B cell (primary cell): ENCODE measurements around the gene ZNF805. TPM values are rescaled to one million over a fixed set of nuclear protein-coding genes. Genes with fewer than 3 reads are reported as not detected.
A peak's percentile ranks its signal among the peaks of the same experiment; 100 is the strongest.

Experiments used
- ATAC-seq: fragments of 200-7000 bp; cut with Tn5 transposase; one replicate; pipeline ENCODE4 v1.10.0; 2021; ENCODE audit warnings: low read depth, mild to moderate bottlenecking, moderate number of reproducible peaks, moderate library complexity
- CTCF ChIA-PET: fragments of 350-600 bp; sonication (Branson Sonifier 250); formaldehyde crosslinking; loops from one replicate; lab custom pipeline; 2021; ENCODE audit warnings: antibody characterized with exemption, inconsistent platforms; lab: Charles Lee
- POLR2A ChIA-PET: fragments of 350-600 bp; sonication (Branson Sonifier 250); formaldehyde crosslinking; loops from one replicate; lab custom pipeline; 2021; ENCODE audit warnings: antibody characterized with exemption; lab: Charles Lee
- DNase-seq: peaks from one replicate; pipeline ENCODE4 v3.0.0; 2013
- H2AFZ ChIP-seq: 2 replicates; pipeline ENCODE4 v1.6.1; 2012; ENCODE audit warnings: mild to moderate bottlenecking, low read depth, low read length; ENCODE audit not compliant: insufficient read depth, poor library complexity, severe bottlenecking
- H3K27ac ChIP-seq, 2 donors: 1 replicate in 1 of 2; 2 replicates in 1 of 2; pipeline ENCODE4 v1.5.1; 2012 to 2013; ENCODE audit warnings: low read length in 2 of 2, mild to moderate bottlenecking in 2 of 2, moderate library complexity in 1 of 2
- H3K27me3 ChIP-seq, 4 experiments: fragments of 200-600 bp in 1 of 4; sonication (generic) in 1 of 4; replicated peaks in 1 of 4; 1 replicate in 2 of 4; 2 replicates in 2 of 4; pipeline versions ENCODE4 v1.6.1 to v1.7.0; 2013 to 2016; ENCODE audit warnings: low read length in 3 of 4, mild to moderate bottlenecking in 2 of 4, mixed read lengths in 1 of 4, moderate library complexity in 1 of 4; ENCODE audit not compliant: insufficient read depth in 4 of 4, control insufficient read depth in 3 of 4; ENCODE audit errors: control extremely low read depth in 1 of 4
- H3K36me3 ChIP-seq, 2 experiments: replicated peaks in 1 of 2; 1 replicate in 1 of 2; 2 replicates in 1 of 2; pipeline versions ENCODE4 v1.6.1 to v1.7.1; 2013; ENCODE audit warnings: low read length in 1 of 2; ENCODE audit not compliant: insufficient read depth in 2 of 2, control insufficient read depth in 1 of 2; ENCODE audit errors: control extremely low read depth in 1 of 2, extremely low read depth in 1 of 2
- H3K4me1 ChIP-seq, 2 donors: fragments of 200-600 bp in 1 of 2; sonication (generic) in 1 of 2; 1 replicate in 1 of 2; 2 replicates in 1 of 2; pipeline versions ENCODE4 v1.5.1 to v1.6.1; 2013 to 2017; ENCODE audit warnings: low read length in 2 of 2; ENCODE audit not compliant: control insufficient read depth in 2 of 2, insufficient read depth in 2 of 2
- H3K4me2 ChIP-seq: replicated peaks from 2 replicates; pipeline ENCODE3; 2012; ENCODE audit warnings: mild to moderate bottlenecking, low read depth, low read length; ENCODE audit not compliant: poor library complexity, severe bottlenecking
- H3K4me3 ChIP-seq, 5 experiments: fragments of 200-600 bp in 1 of 5; sonication (generic) in 1 of 5; 1 replicate in 3 of 5; 2 replicates in 2 of 5; pipeline versions ENCODE4 v1.5.1 to v1.7.0; 2011 to 2016; ENCODE audit warnings: low read length in 4 of 5, mild to moderate bottlenecking in 4 of 5, low read depth in 2 of 5, control low read depth in 1 of 5, moderate library complexity in 1 of 5; ENCODE audit not compliant: insufficient read depth in 1 of 5; ENCODE audit errors: control extremely low read depth in 1 of 5, extremely low read depth in 1 of 5
- H3K79me2 ChIP-seq: fragments of 200-600 bp; sonication (generic); one replicate; pipeline ENCODE4 v1.6.0; 2016; ENCODE audit warnings: low read length; ENCODE audit not compliant: control insufficient read depth, insufficient read depth
- H3K9ac ChIP-seq: fragments of 200-600 bp; sonication (generic); 2 replicates; pipeline ENCODE4 v1.6.1; 2017; ENCODE audit warnings: mild to moderate bottlenecking, low read length, moderate library complexity
- H3K9me3 ChIP-seq, 3 donors: one replicate each; pipeline versions ENCODE4 v1.6.1 to v1.7.1; 2013; ENCODE audit warnings: low read length in 2 of 3; ENCODE audit not compliant: control insufficient read depth in 2 of 3, insufficient read depth in 1 of 3; ENCODE audit errors: control extremely low read depth in 1 of 3
- H4K20me1 ChIP-seq: 2 replicates; pipeline ENCODE4 v1.6.0; 2012; ENCODE audit warnings: mild to moderate bottlenecking, low read length; ENCODE audit not compliant: insufficient read depth, control insufficient read depth, poor library complexity, severe bottlenecking
- H3K27ac Mint-ChIP-seq: one replicate; pipeline ENCODE4 v1.8.0; 2021; ENCODE audit warnings: mixed read lengths
- H3K27me3 Mint-ChIP-seq: one replicate; pipeline ENCODE4 v1.8.0; 2021; ENCODE audit warnings: mixed read lengths
- H3K4me1 Mint-ChIP-seq: one replicate; pipeline ENCODE4 v1.8.0; 2021; ENCODE audit warnings: mixed read lengths
- H3K4me3 Mint-ChIP-seq: one replicate; pipeline ENCODE4 v1.8.0; 2021; ENCODE audit warnings: mixed read lengths
- H3K9me3 Mint-ChIP-seq: one replicate; pipeline ENCODE4 v1.8.0; 2022; ENCODE audit warnings: mixed read lengths; ENCODE audit not compliant: insufficient read depth
- EZH2 ChIP-seq: IDR thresholded peaks from 2 replicates; pipeline ENCODE4 v1.6.1; 2012; ENCODE audit warnings: borderline replicate concordance, low read depth, mild to moderate bottlenecking, moderate library complexity, low read length; ENCODE audit not compliant: insufficient read depth, poor library complexity, severe bottlenecking
- WGBS: methylation state at CpG from one replicate; pipeline ENCODE4 v1.1.5; 2013; ENCODE audit warnings: missing lambda C conversion rate; ENCODE audit not compliant: insufficient coverage; 5-methylcytosine and 5-hydroxymethylcytosine counted together
- intact Hi-C: fragments of 100-400 bp; cut with micrococcal nuclease; formaldehyde crosslinking; loops from one replicate; pipeline ENCODE4 v1.10.0; 2022
- polyA minus RNA-seq: library from RNA; depleted of rRNA, polyadenylated mRNA; stranded (reverse); fragments of >200 nt; gene quantifications from 2 replicates; pipeline ENCODE4 v1.2.3, GENCODE V29; 2012
- polyA plus RNA-seq: library from polyadenylated mRNA; depleted of rRNA; stranded (reverse); fragments of >200 nt; gene quantifications from 2 replicates; pipeline ENCODE4 v1.2.3, GENCODE V29; 2012
- total RNA-seq, 2 donors: library from RNA; stranded (reverse); fragments of 120-200 nt in 1 of 2; gene quantifications; 1 replicate in 1 of 2; 2 replicates in 1 of 2; pipeline versions ENCODE4 v1.2.3 to v1.2.4, GENCODE V29; 2013 to 2022
- TF ChIP-seq, protein P1 (sequence below): fragments of 200-600 bp; IDR thresholded peaks from one replicate; pipeline ENCODE4 v1.8.0; 2022; ENCODE audit warnings: antibody characterized with exemption, mild to moderate bottlenecking

ZNF805 gene
- total RNA-seq (18.9 and 20.0 TPM in 2 replicates), polyA plus RNA-seq (1.9 and 4.9 TPM in 2 replicates), polyA minus RNA-seq (21.7 and 23.8 TPM in 2 replicates)
- 16.6 TPM for total RNA-seq (2013)

DNA sequence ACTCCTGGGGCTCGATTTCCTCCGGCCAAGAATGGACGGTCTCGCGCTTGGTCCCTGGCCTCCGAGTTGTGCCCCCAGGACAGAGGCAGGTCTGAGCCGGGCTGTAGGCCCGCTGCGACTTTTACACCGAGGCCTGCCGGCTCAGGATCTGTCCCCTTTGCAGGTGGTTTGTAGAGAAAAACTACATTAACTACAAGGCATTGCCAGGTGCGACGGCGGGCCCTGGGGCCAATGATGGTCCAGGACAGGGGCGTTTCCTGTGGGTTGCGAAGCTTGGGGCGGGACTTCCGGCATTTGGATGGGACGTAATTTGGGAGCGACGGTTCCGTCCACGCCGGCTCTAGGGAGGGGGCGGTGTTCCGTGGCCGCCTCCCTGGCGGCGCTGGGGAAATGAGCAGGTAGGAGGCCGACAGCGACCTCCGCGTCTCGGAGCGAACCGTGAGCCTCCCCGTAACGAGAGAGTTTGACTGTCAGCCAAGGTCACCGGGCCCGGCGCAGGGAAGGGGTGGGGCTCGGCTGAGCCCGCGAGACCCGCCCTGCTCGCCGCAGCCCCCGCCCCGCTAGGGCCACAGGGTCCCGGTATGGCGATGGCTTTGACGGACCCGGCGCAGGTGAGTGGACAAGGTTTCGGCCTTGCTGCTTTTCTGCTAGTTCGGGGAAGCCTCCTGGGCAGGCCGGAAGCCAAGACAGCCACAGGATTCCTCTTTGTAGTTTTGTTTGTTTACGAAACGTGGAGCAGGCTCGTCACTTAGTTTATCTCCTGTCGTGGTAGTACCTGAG is at the start of gene ZNF805:
Gene ZNF805, plus strand, starts transcription at position 322 of the 780 bp plus-strand sequence. Its CDS starts 260 bp downstream, at position 582.
- Histone ChIP-seq H3K4me1 (peaks cover 19 to 20% of the 10 kb centered on the region in 2 donors), H3K27me3 (no peaks in the 10 kb centered on the region), H2AFZ (peak within 1 kb of the TSS; percentile 100), H3K27ac (peak within 1 kb of the TSS; percentile 77 to 86), H3K36me3 (peaks cover 2 to 11% of the 10 kb centered on the region in 2 experiments), H3K79me2 (peaks cover 40% of the 10 kb centered on the region), H3K9ac (peak within 1 kb of the TSS; percentile 96), H3K4me3 (peak within 1 kb of the TSS; percentile 64 to 99 (median 94)), H4K20me1 (peaks cover 5% of the 10 kb centered on the region), H3K9me3 (no peaks in the 10 kb centered on the region), H3K4me2 (peak within 1 kb of the TSS; percentile 99)
- Mint-ChIP-seq H3K4me3 (peak within 1 kb of the TSS; percentile 95), H3K27me3 (no peaks in the 10 kb centered on the region), H3K27ac (peak within 1 kb of the TSS; percentile 94), H3K4me1 (peaks cover 33% of the 10 kb centered on the region), H3K9me3 (no peaks in the 10 kb centered on the region)
- CTCF ChIA-PET = no interaction called here
- POLR2A ChIA-PET = interaction anchor here (0.6 to 1.5 kb wide), 4 partner anchors 39 to 148 kb away, joined by 3 to 7 read pairs (median 5); partner anchors contain the start of gene ZNF460
- ATAC-seq (peak; percentile 93), DNase-seq (peak; percentile 97)
- TF ChIP-seq, protein P1, sequence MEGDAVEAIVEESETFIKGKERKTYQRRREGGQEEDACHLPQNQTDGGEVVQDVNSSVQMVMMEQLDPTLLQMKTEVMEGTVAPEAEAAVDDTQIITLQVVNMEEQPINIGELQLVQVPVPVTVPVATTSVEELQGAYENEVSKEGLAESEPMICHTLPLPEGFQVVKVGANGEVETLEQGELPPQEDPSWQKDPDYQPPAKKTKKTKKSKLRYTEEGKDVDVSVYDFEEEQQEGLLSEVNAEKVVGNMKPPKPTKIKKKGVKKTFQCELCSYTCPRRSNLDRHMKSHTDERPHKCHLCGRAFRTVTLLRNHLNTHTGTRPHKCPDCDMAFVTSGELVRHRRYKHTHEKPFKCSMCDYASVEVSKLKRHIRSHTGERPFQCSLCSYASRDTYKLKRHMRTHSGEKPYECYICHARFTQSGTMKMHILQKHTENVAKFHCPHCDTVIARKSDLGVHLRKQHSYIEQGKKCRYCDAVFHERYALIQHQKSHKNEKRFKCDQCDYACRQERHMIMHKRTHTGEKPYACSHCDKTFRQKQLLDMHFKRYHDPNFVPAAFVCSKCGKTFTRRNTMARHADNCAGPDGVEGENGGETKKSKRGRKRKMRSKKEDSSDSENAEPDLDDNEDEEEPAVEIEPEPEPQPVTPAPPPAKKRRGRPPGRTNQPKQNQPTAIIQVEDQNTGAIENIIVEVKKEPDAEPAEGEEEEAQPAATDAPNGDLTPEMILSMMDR = no peak
- no peak for TF ChIP-seq EZH2
- intact Hi-C loops = loop anchor here (1.0 to 5.0 kb wide), 8 partner anchors 40 to 570 kb away; partner anchors contain the start of genes TRAPPC2B, ZNF17, ZNF304 and ZNF460
- WGBS = under 1% methylated on average over 58 of the region's 61 CpGs
